PC-9 (cell line): ENCODE measurements around the gene FLNB.

ENCODE experiments used
- EZH2 ChIP-seq: fragments of 200-600 bp; sonication (generic); IDR thresholded peaks from 2 replicates; pipeline ENCODE4 v1.8.0; 2017; ENCODE audit warnings: antibody characterized with exemption, low read depth
- TF ChIP-seq, protein P1 (sequence below): fragments of 200-600 bp; sonication (generic); conservative IDR thresholded peaks from 2 replicates; pipeline ENCODE4 v1.6.1; 2017; ENCODE audit warnings: mixed run types, antibody characterized with exemption, mild to moderate bottlenecking, moderate library complexity

DNA sequence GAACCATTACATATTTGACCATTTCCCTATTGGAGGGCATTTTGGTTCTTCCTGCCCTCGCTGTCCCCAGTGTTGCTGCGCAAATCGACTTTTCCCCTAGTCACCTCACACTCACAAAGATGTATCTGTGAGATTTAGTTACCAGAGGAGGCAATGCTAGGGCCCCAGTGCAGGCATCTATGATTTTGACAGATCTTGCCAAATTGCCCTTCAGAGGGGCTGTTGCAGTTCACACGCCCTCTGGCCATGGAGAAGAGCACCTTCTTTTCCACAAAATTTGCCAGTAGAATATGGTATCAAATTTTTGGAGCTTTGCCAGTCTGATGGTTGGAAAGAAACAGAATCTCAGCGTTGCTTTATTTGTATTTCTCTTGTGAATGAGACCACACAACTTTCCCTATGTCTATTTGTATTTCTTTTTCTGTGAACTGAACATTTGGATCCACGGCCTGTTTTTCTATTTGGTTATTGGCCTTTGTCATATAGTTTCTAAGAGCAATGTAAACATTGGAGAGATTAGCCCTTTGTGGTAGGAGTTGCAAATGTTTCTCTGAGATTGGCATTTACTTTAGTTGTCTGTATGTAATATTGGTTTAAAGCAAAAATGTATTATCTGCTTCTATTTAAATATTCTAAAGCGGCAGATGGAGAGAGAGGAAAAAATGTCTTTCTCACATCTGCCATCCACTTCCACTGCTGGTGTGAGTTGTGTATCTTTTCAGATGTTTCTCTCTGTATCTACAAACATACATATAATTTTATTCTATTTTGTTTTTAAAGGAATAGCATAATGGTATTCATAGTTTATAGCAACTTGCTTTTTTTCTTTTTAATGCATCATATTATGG is 136.5 kb downstream of the FLNB start:
- TF ChIP-seq, protein P1, sequence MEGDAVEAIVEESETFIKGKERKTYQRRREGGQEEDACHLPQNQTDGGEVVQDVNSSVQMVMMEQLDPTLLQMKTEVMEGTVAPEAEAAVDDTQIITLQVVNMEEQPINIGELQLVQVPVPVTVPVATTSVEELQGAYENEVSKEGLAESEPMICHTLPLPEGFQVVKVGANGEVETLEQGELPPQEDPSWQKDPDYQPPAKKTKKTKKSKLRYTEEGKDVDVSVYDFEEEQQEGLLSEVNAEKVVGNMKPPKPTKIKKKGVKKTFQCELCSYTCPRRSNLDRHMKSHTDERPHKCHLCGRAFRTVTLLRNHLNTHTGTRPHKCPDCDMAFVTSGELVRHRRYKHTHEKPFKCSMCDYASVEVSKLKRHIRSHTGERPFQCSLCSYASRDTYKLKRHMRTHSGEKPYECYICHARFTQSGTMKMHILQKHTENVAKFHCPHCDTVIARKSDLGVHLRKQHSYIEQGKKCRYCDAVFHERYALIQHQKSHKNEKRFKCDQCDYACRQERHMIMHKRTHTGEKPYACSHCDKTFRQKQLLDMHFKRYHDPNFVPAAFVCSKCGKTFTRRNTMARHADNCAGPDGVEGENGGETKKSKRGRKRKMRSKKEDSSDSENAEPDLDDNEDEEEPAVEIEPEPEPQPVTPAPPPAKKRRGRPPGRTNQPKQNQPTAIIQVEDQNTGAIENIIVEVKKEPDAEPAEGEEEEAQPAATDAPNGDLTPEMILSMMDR: no peak
- TF ChIP-seq EZH2: no peak
